ENCODE results near the gene DRD1.

Gene DRD1

GRCh38 chr5:175484829-175485228 lies 40.8 kb upstream of the DRD1 start:
- DNase-seq (ENCODE audit: low read depth in 1 of 2, low spot score in 1 of 2) = no peak
- no peak overlapping the region for H3K27ac ChIP-seq (replicated peaks)
- H3K27me3 ChIP-seq (ENCODE audit: insufficient read depth, poor library complexity, severe bottlenecking) = no peaks in the 10 kb centered on the region
- no peak overlapping the region for H3K4me3 ChIP-seq (replicated peaks; ENCODE audit: insufficient read depth, low read length)
- no peak for TF ChIP-seq SPI1 (IDR thresholded peaks at IDR 0.05; ENCODE audit: borderline replicate concordance, low read depth)
- no peak for TF ChIP-seq REST (IDR thresholded peaks at IDR 0.05; ENCODE audit: insufficient replicate concordance, low read depth)
- TF ChIP-seq GABPA (IDR thresholded peaks at IDR 0.05; ENCODE audit: low read depth) = no peak
- no peak for TF ChIP-seq POLR2AphosphoS5 (IDR thresholded peaks at IDR 0.05; ENCODE audit: low read depth)
- TF ChIP-seq CTCF (IDR thresholded peaks at IDR 0.05; ENCODE audit: insufficient read depth, low read length) = no peak

GRCh38 chr5:175484322-175484721 lies 40.3 kb upstream of the DRD1 start:
- Histone ChIP-seq H3K27me3 (ENCODE audit: insufficient read depth, poor library complexity, severe bottlenecking) (no peaks in the 10 kb centered on the region), H3K27ac (replicated peaks) (no peak overlapping the region), H3K4me3 (replicated peaks; ENCODE audit: insufficient read depth, low read length) (no peak overlapping the region)
- no peak for DNase-seq (ENCODE audit: low read depth in 1 of 2, low spot score in 1 of 2)
- no peak for TF ChIP-seq CTCF (IDR thresholded peaks at IDR 0.05; ENCODE audit: insufficient read depth, low read length)
- no peak for TF ChIP-seq REST (IDR thresholded peaks at IDR 0.05; ENCODE audit: insufficient replicate concordance, low read depth)
- no peak for TF ChIP-seq SPI1 (IDR thresholded peaks at IDR 0.05; ENCODE audit: borderline replicate concordance, low read depth)
- no peak for TF ChIP-seq GABPA (IDR thresholded peaks at IDR 0.05; ENCODE audit: low read depth)
- TF ChIP-seq POLR2AphosphoS5 (IDR thresholded peaks at IDR 0.05; ENCODE audit: low read depth) = no peak

GRCh38 chr5:175483337-175483736 lies 39.4 kb upstream of the DRD1 start:
- Histone ChIP-seq H3K27ac (replicated peaks) (no peak overlapping the region), H3K4me3 (replicated peaks; ENCODE audit: insufficient read depth, low read length) (no peak overlapping the region), H3K27me3 (ENCODE audit: insufficient read depth, poor library complexity, severe bottlenecking) (no peaks in the 10 kb centered on the region)
- DNase-seq (ENCODE audit: low read depth in 1 of 2, low spot score in 1 of 2) = no peak
- TF ChIP-seq SPI1 (IDR thresholded peaks at IDR 0.05; ENCODE audit: borderline replicate concordance, low read depth) (no peak), GABPA (IDR thresholded peaks at IDR 0.05; ENCODE audit: low read depth) (no peak), POLR2AphosphoS5 (IDR thresholded peaks at IDR 0.05; ENCODE audit: low read depth) (no peak), CTCF (IDR thresholded peaks at IDR 0.05; ENCODE audit: insufficient read depth, low read length) (no peak), REST (IDR thresholded peaks at IDR 0.05; ENCODE audit: insufficient replicate concordance, low read depth) (no peak)

All from HL-60 (cell line).